Caki2 (cell line): ENCODE results near the gene PSME3IP1. TPM values are rescaled to one million over a fixed set of nuclear protein-coding genes. Genes with fewer than 3 reads are reported as not detected.
"Not testable (repeated sequence)": the region's sequence is repeated elsewhere in the genome, so short reads cannot be mapped to it uniquely, and the experiment has no call there.

Source experiments
- DNase-seq: peaks from one replicate; pipeline ENCODE4 v3.0.0-alpha.2; 2015; ENCODE audit warnings: low read depth
- in situ Hi-C: cut with HindIII; loops from 2 replicates; pipeline ENCODE4 v1.10.0; 2016; ENCODE audit warnings: low sequenced_read_pairs, low pct_unique_long_range_greater_than_20kb, mixed read lengths
- total RNA-seq: library from RNA; depleted of rRNA; stranded (reverse); fragments of >200 nt; shearing (Covaris generic); gene quantifications from 2 replicates; pipeline ENCODE4 v1.2.3, GENCODE V29; 2014; ENCODE audit warnings: low replicate concordance

Gene PSME3IP1
- total RNA-seq, 1 experiment from 2014 or later: 38.9 TPM

DNA sequence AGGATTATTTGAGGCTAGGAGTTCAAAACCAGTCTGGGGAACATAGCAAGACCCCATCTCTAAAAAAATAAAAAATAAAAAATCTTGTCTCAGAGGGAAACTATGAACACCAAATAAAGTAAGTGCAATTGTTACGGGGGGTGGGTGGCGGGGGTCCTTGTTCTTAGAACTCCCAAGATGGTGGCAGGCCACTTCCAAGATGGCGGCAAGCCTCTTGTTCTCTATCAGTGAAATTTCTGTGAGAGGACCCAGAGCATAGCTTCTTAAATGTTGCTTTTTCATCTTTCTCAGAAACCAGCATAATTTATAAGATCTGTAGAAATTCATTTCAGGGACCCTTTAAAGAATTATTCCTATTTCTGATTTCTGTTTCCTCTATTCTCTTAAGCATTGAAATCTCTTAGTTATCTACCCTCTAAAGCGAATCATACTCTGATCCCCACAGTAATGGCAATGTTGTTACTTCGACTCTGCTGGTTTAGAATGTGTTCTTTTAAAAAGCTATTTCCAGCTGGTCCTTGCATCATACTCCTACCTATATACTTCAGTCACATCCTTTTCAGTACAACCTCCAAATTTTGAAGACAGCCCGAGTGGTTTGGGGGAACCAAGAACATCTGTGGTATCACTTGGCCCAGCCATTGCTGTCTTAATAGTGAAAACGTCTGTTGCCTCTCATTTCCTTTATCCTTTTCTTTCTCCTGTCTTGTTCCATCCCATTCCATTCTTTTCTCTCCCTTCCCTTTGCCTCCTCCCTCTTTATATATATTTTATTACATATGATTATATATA lies 16.5 kb upstream of the PSME3IP1 start:
- DNase-seq: no peak
- in situ Hi-C loops: no loop called here

DNA sequence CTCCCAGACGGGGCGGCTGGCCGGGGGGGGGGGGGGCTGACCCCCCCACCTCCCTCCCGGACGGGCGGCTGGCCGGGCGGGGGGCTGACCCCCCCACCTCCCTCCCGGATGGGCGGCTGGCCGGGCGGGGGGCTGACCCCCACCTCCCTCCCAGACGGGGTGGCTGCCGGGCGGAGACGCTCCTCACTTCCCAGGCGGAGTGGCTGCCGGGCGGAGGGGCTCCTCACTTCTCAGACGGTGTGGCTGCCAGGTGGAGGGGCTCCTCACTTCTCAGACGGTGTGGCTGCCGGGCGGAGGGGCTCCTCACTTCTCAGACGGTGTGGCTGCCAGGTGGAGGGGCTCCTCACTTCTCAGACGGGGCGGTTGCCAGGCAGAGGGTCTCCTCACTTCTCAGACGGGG lies 15.1 kb upstream of the PSME3IP1 start:
- DNase-seq, in situ Hi-C loops: not testable (repeated sequence)

DNA sequence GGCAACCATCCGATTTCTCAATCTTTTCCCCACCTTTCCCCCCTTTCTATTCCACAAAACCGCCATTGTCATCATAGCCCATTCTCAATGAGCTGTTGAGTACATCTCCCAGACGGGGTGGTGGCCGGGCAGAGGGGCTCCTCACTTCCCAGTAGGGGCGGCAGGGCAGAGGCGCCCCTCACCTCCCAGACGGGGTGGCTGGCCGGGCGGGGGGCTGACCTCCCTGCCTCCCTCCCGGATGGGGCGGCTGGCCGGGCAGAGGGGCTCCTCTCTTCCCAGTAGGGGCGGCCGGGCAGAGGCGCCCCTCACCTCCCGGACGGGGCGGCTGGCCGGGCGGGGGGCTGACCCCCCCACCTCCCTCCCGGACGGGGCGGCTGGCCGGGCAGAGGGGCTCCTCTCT lies 14.5 kb upstream of the PSME3IP1 start:
- DNase-seq, in situ Hi-C loops: not testable (repeated sequence)

GRCh38 chr16:57196753-57197152 lies 10.9 kb upstream of the PSME3IP1 start:
- in situ Hi-C loops: no loop called here

GRCh38 chr16:57196286-57196685 lies 10.4 kb upstream of the PSME3IP1 start:
- no peak for DNase-seq
- in situ Hi-C loops: no loop called here

More at GRCh38 chr16:57196753-57197152, 10.9 kb upstream of the PSME3IP1 start:
- no peak for DNase-seq

DNA sequence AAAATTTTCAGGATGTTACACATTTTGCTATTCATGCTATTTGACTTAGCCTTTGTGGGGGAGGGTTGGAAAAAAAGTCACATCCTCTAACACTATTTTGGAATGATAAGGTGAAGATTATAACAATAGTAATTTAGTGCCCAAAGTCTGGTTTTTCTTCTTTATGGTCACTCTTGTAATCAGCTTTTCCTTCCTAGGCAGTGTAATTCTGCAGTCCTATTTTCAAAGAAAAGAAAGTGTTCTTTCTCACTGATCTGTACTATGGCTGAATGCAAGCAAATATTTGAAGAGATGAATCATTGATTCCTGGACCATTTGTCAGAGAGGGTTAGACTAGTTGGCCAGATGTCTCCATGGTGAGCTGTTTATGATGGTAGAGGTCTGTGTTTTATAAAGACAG lies 8.7 kb upstream of the PSME3IP1 start:
- in situ Hi-C loops: no loop called here

DNA sequence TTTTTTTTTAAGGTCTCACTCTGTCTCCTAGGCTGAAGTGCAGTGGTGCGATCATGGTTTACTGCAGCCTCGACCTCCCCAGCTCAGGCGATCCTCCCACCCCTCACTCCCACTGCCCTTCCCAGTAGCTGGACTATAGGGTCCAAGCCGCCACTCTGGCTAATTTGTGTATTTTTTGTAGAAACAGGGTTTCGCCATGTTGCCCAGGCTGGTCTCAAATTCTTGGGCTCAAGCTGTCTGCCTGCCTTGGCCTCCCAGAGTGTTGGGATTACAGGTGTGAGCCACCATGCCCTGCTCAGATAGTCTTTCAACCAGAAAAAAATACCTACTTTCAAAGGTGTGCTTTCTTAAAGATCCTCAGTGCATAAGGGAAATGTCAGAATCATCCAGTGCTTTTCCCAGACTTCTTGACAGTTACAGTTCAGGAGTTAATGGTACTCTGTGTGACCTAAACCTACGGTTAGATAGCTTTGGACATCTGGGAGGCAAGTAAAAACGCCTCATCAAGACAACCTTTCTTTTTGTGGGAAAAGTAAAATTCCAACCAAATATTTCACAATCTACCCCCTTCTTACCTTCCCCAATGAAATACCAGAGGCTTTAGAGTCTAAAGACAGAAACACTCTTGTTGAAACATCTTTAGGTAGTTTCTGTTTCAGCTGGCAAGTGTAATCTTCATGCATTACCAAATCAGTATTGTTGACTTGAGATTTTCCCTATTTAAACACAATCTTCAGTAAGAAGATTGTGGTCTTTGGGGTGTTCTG lies 7.1 kb upstream of the PSME3IP1 start:
- in situ Hi-C loops: no loop called here
- no peak for DNase-seq

More for the DNA sequence above, 8.7 kb upstream of the PSME3IP1 start:
- peak; percentile 68 for DNase-seq

- in situ Hi-C loops: no loop called here
- no peak for DNase-seq
These were observed 6.3 kb upstream of the PSME3IP1 start for GRCh38 chr16:57192146-57192545.

GRCh38 chr16:57191056-57191571 lies 5.3 kb upstream of the PSME3IP1 start:
- in situ Hi-C loops: no loop called here
- DNase-seq: peak; percentile 49

DNA sequence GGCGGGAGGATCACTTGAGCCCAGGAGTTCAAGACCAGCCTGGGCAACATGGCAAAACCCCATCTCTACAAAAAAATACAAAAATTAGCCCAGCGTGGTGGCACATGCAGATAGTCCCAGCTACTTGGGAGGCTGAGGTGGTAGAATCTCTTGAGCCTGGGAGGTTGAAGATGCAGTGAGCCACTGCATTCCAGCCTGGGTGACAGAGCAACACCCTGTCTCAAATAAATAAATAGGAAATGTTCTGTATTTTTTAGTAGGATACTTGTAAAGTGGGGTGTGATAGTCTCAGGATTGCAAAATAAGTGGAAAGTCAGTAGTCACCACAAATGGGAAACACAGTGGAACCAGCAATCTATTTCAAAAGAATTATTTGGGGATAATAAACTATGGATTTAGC lies 4.3 kb upstream of the PSME3IP1 start:
- DNase-seq: no peak
- in situ Hi-C loops: no loop called here

GRCh38 chr16:57189527-57189926 lies 3.7 kb upstream of the PSME3IP1 start:
- DNase-seq, in situ Hi-C loops: not testable (repeated sequence)

- in situ Hi-C loops: no loop called here
These were observed 2.8 kb upstream of the PSME3IP1 start for GRCh38 chr16:57188711-57189002.

GRCh38 chr16:57187902-57188710 lies 2.3 kb upstream of the PSME3IP1 start:
- in situ Hi-C loops: not testable (repeated sequence)
- peak; percentile 13 for DNase-seq

More at GRCh38 chr16:57188711-57189002, 2.8 kb upstream of the PSME3IP1 start:
- no peak for DNase-seq

DNA sequence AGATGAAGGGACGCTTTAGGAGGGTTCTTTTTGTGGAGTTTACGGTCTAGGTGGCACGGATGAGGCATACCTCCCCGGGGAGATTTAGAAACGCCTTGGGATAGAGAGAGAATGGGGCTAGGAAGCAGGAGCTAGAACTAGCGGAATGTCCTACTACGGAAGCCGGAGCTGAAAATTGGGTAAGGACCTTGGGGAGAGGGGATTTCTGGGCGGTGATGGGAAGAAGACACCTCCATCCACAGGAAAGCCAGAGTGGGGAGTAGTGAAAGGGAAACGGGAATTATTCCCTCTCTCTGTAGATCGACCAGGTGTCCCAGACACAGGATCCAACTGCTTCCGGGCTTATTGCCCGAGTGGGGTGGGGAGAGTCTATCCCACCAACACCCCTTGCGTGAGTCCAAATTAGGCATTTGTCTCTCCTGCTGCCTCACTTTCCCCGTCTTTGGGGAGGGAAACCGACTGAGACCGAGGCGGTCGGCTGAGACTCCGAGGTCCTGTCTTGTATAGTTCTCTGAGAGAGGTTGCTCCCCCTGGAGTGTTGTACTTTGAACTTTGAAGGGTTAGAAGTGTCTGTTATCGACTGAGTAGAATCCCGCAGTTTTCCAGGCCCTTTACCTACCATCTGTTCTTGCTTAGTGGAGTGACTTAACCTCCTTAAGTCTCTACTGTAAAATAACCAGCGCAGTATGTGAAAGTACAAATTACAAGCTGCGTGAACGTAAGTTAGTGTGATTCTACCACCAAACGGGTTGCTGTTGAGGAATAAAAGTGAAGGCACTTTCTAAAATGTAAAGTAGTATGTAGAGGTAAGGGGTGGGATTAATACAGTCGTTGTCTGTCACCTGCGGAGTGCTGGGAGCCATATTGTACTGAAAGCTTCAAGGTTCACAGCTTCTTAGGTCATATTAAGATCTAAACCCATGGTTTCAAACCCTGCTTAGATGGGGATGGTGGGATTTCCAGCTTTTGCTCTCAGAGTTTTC lies 1.3 kb upstream of the PSME3IP1 start:
- DNase-seq: peak; percentile 50
- in situ Hi-C loops: no loop called here

- in situ Hi-C loops: no loop called here
- DNase-seq: peak; percentile 50
These were observed 344 bp downstream of the PSME3IP1 start for GRCh38 chr16:57185446-57185944.

GRCh38 chr16:57184887-57185445 lies 873 bp downstream of the PSME3IP1 start:
- in situ Hi-C loops: no loop called here
- no peak for DNase-seq

GRCh38 chr16:57184113-57184512 lies 1.7 kb downstream of the PSME3IP1 start:
- no peak for DNase-seq
- in situ Hi-C loops: no loop called here
